Caco-2 (cell line): ENCODE data around the gene GNAI1. TPM values are rescaled to one million over a fixed set of nuclear protein-coding genes. Genes with fewer than 3 reads are reported as not detected.

Source experiments
- BruUV-seq: library from RNA; stranded (reverse); fragments of 400-500 nt; replicated peaks from 2 replicates; lab custom pipeline; 2021; lab: Mats Ljungman, UMichigan
- CTCF ChIA-PET: fragments of 300-600 bp; sonication (Branson Sonifier 250); formaldehyde crosslinking; loops from one replicate; lab custom pipeline; 2022; ENCODE audit warnings: antibody characterized with exemption; lab: Charles Lee
- POLR2A ChIA-PET: fragments of 300-600 bp; sonication (Branson Sonifier 250); formaldehyde crosslinking; loops from one replicate; lab custom pipeline; 2022; ENCODE audit warnings: antibody characterized with exemption; lab: Charles Lee
- DNase-seq, 2 experiments: peaks; one replicate each; pipeline versions ENCODE4 v3.0.0 to v3.0.0-alpha.2; 2020 to 2022
- H3K27me3 ChIP-seq: replicated peaks from 2 replicates; pipeline ENCODE4 v1.6.0; 2011; ENCODE audit warnings: low read length; ENCODE audit not compliant: control insufficient read depth, insufficient read depth
- H3K36me3 ChIP-seq: 2 replicates; pipeline ENCODE4 v1.5.1; 2011; ENCODE audit warnings: low read length; ENCODE audit not compliant: control insufficient read depth, insufficient read depth
- H3K4me1 ChIP-seq: fragments of 250-450 bp; sonication (Bioruptor Pico); 2 replicates; pipeline ENCODE4 v1.5.1; 2020; ENCODE audit warnings: mild to moderate bottlenecking
- H3K4me3 ChIP-seq: 2 replicates; pipeline ENCODE4 v1.5.1; 2011; ENCODE audit warnings: low read depth, mild to moderate bottlenecking, control low read depth, low read length
- H3K9me3 ChIP-seq: fragments of 250-450 bp; sonication (Bioruptor Pico); 2 replicates; pipeline ENCODE4 v1.5.1; 2020; ENCODE audit warnings: mild to moderate bottlenecking, moderate library complexity
- H3K27ac Mint-ChIP-seq: one replicate; pipeline ENCODE4 v1.8.0; 2022; ENCODE audit warnings: mixed read lengths; ENCODE audit not compliant: unreplicated experiment
- H3K27me3 Mint-ChIP-seq: one replicate; pipeline ENCODE4 v1.8.0; 2022; ENCODE audit warnings: mixed read lengths; ENCODE audit not compliant: insufficient read depth, unreplicated experiment
- H3K36me3 Mint-ChIP-seq: one replicate; pipeline ENCODE4 v1.8.0; 2022; ENCODE audit warnings: mild to moderate bottlenecking, mixed read lengths; ENCODE audit not compliant: insufficient read depth, unreplicated experiment
- H3K4me1 Mint-ChIP-seq: one replicate; pipeline ENCODE4 v1.8.0; 2022; ENCODE audit warnings: low read depth, mixed read lengths; ENCODE audit not compliant: unreplicated experiment
- H3K4me3 Mint-ChIP-seq: one replicate; pipeline ENCODE4 v1.8.0; 2022; ENCODE audit warnings: mild to moderate bottlenecking, moderate library complexity, mixed read lengths; ENCODE audit not compliant: unreplicated experiment
- H3K9me3 Mint-ChIP-seq: one replicate; pipeline ENCODE4 v1.8.0; 2022; ENCODE audit warnings: mixed read lengths; ENCODE audit not compliant: unreplicated experiment
- intact Hi-C: fragments of 100-400 bp; cut with micrococcal nuclease; formaldehyde crosslinking; loops from one replicate; pipeline ENCODE4 v1.10.0; 2022; ENCODE audit not compliant: unreplicated experiment
- total RNA-seq: library from RNA; stranded (reverse); gene quantifications from 2 replicates; pipeline ENCODE4 v1.2.3, GENCODE V29; 2022
- TF ChIP-seq, protein P1 (sequence below), 2 experiments: fragments of 200-600 bp in 1 of 2; IDR thresholded peaks; 1 replicate in 1 of 2; 2 replicates in 1 of 2; pipeline versions ENCODE4 v1.5.1 to v1.8.0; 2011 to 2022; ENCODE audit warnings: antibody characterized with exemption in 1 of 2, control low read depth in 1 of 2, inconsistent platforms in 1 of 2, low read depth in 1 of 2, low read length in 1 of 2, mild to moderate bottlenecking in 1 of 2, moderate library complexity in 1 of 2; ENCODE audit not compliant: insufficient read depth in 1 of 2, severe bottlenecking in 1 of 2, unreplicated experiment in 1 of 2

GNAI1 gene
- total RNA-seq, 1 experiment from 2014 or later: 2.1 TPM

- H3K27me3 Mint-ChIP-seq: peaks cover 17% of the 10 kb centered on the region
- intact Hi-C loops: loop anchor here (10.0 kb wide), 2 partner anchors 146 to 316 kb away; no protein-coding TSS in a partner anchor
- DNase-seq: no peak
- BruUV-seq: no TSS peak
- H3K9me3 Mint-ChIP-seq: no peaks in the 10 kb centered on the region
- no peaks in the 10 kb centered on the region for H3K36me3 Mint-ChIP-seq
- H3K4me3 Mint-ChIP-seq: no peak overlapping the region
- H3K27ac Mint-ChIP-seq: no peak overlapping the region
- Histone ChIP-seq H3K4me1 (0 out of 2 replicates have a peak, but pooled peaks cover 6% of the 10 kb centered on the region), H3K27me3 (0 out of 2 replicates have a peak, but pooled peaks cover 1% of the 10 kb centered on the region), H3K36me3 (no peaks in the 10 kb centered on the region), H3K9me3 (no peaks in the 10 kb centered on the region), H3K4me3 (no peak overlapping the region)
- peaks cover 5% of the 10 kb centered on the region for H3K4me1 Mint-ChIP-seq
- CTCF ChIA-PET: no interaction called here
- POLR2A ChIA-PET: no interaction called here
- TF ChIP-seq, protein P1, sequence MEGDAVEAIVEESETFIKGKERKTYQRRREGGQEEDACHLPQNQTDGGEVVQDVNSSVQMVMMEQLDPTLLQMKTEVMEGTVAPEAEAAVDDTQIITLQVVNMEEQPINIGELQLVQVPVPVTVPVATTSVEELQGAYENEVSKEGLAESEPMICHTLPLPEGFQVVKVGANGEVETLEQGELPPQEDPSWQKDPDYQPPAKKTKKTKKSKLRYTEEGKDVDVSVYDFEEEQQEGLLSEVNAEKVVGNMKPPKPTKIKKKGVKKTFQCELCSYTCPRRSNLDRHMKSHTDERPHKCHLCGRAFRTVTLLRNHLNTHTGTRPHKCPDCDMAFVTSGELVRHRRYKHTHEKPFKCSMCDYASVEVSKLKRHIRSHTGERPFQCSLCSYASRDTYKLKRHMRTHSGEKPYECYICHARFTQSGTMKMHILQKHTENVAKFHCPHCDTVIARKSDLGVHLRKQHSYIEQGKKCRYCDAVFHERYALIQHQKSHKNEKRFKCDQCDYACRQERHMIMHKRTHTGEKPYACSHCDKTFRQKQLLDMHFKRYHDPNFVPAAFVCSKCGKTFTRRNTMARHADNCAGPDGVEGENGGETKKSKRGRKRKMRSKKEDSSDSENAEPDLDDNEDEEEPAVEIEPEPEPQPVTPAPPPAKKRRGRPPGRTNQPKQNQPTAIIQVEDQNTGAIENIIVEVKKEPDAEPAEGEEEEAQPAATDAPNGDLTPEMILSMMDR (IDR thresholded peaks at IDR 0.05; ENCODE audit: insufficient read depth in 1 of 2, low read depth in 1 of 2, low read length in 1 of 2, severe bottlenecking in 1 of 2, unreplicated experiment in 1 of 2): no peak
These were observed 4.6 kb downstream of the GNAI1 start for GRCh38 chr7:80139236-80139635.

GRCh38 chr7:80140388-80140787 lies 5.8 kb downstream of the GNAI1 start:
- TF ChIP-seq, protein P1 (IDR thresholded peaks at IDR 0.05; ENCODE audit: insufficient read depth in 1 of 2, low read depth in 1 of 2, low read length in 1 of 2, severe bottlenecking in 1 of 2, unreplicated experiment in 1 of 2): no peak
- H3K9me3 Mint-ChIP-seq: no peaks in the 10 kb centered on the region
- ChIA-PET CTCF (no interaction called here), POLR2A (no interaction called here)
- intact Hi-C loops: no loop called here
- Histone ChIP-seq H3K4me1 (0 out of 2 replicates have a peak, but pooled peaks cover 6% of the 10 kb centered on the region), H3K9me3 (no peaks in the 10 kb centered on the region), H3K4me3 (no peak overlapping the region), H3K36me3 (no peaks in the 10 kb centered on the region), H3K27me3 (0 out of 2 replicates have a peak, but pooled peaks cover 1% of the 10 kb centered on the region)
- BruUV-seq: no TSS peak
- no peak overlapping the region for H3K4me3 Mint-ChIP-seq
- DNase-seq: no peak
- H3K36me3 Mint-ChIP-seq: no peaks in the 10 kb centered on the region
- H3K27me3 Mint-ChIP-seq: peaks cover 17% of the 10 kb centered on the region
- peaks cover 5% of the 10 kb centered on the region for H3K4me1 Mint-ChIP-seq
- H3K27ac Mint-ChIP-seq: no peak overlapping the region

GRCh38 chr7:80141376-80141775 lies 6.7 kb downstream of the GNAI1 start:
- Histone ChIP-seq H3K4me1 (no peaks in the 10 kb centered on the region), H3K27me3 (no peaks in the 10 kb centered on the region), H3K4me3 (no peak overlapping the region), H3K36me3 (no peaks in the 10 kb centered on the region), H3K9me3 (no peaks in the 10 kb centered on the region)
- Mint-ChIP-seq H3K4me1 (peaks cover 9% of the 10 kb centered on the region), H3K9me3 (no peaks in the 10 kb centered on the region), H3K27ac (no peak overlapping the region), H3K27me3 (peaks cover 13% of the 10 kb centered on the region), H3K4me3 (no peak overlapping the region), H3K36me3 (no peaks in the 10 kb centered on the region)
- DNase-seq: no peak
- intact Hi-C loops: no loop called here
- TF ChIP-seq, protein P1 (IDR thresholded peaks at IDR 0.05; ENCODE audit: insufficient read depth in 1 of 2, low read depth in 1 of 2, low read length in 1 of 2, severe bottlenecking in 1 of 2, unreplicated experiment in 1 of 2): no peak
- CTCF ChIA-PET: no interaction called here
- BruUV-seq: no TSS peak
- POLR2A ChIA-PET: no interaction called here
